SK-N-SH (cell line): ENCODE data around the gene RNF166. TPM values are rescaled to one million over a fixed set of nuclear protein-coding genes. Genes with fewer than 3 reads are reported as not detected.

ENCODE experiments used
- CTCF ChIA-PET: fragments of 300-600, 350-600 bp; formaldehyde crosslinking; extraction: SDS; loops from one replicate; lab custom pipeline; 2021; lab: Yijun Ruan, JAX
- POLR2A ChIA-PET: fragments of 350-600 bp; sonication (Branson Sonifier 250); formaldehyde crosslinking; extraction: SDS; loops from one replicate; lab custom pipeline; 2020; ENCODE audit warnings: antibody characterized with exemption, inconsistent platforms; lab: Yijun Ruan, JAX
- DNase-seq: peaks from one replicate; pipeline ENCODE4 v3.0.0; 2012
- H2AFZ ChIP-seq: fragments of 200-600 bp; sonication (generic); 2 replicates; pipeline ENCODE4 v1.8.1; 2016; ENCODE audit warnings: antibody characterized with exemption, mild to moderate bottlenecking, low read depth
- H3F3A ChIP-seq: fragments of 200-600 bp; sonication (generic); replicated peaks from 2 replicates; pipeline ENCODE3; 2016; ENCODE audit warnings: antibody characterized with exemption, mild to moderate bottlenecking; ENCODE audit not compliant: insufficient read depth
- H3K27ac ChIP-seq, 2 experiments: fragments of 200-500 bp in 1 of 2; fragments of 200-600 bp in 1 of 2; sonication (Bioruptor generic) in 1 of 2; sonication (generic), shearing (Covaris generic) in 1 of 2; 2 replicates each; pipeline versions ENCODE4 v1.5.1 to v1.6.1; 2014 to 2016; ENCODE audit warnings: low read depth in 2 of 2, inconsistent platforms in 1 of 2, low read length in 1 of 2, mild to moderate bottlenecking in 1 of 2, mixed read lengths in 1 of 2
- H3K27me3 ChIP-seq: fragments of 200-600 bp; sonication (generic), shearing (Covaris generic); 2 replicates; pipeline ENCODE4 v1.6.1; 2016; ENCODE audit warnings: mixed run types; ENCODE audit not compliant: insufficient read depth
- H3K36me3 ChIP-seq, 2 experiments: fragments of 200-500 bp in 1 of 2; fragments of 200-600 bp in 1 of 2; sonication (Bioruptor generic) in 1 of 2; sonication (generic) in 1 of 2; replicated peaks in 1 of 2; 2 replicates each; pipeline versions ENCODE3 to v1.5.1; 2014 to 2016; ENCODE audit warnings: low read length in 1 of 2, mild to moderate bottlenecking in 1 of 2; ENCODE audit not compliant: insufficient read depth in 2 of 2, control insufficient read depth in 1 of 2
- H3K4me1 ChIP-seq, 2 experiments: fragments of 200-500 bp in 1 of 2; fragments of 200-600 bp in 1 of 2; sonication (Bioruptor generic) in 1 of 2; sonication (generic), shearing (Covaris generic) in 1 of 2; 2 replicates each; pipeline versions ENCODE4 v1.5.1 to v1.6.1; 2014 to 2016; ENCODE audit warnings: low read depth in 1 of 2, low read length in 1 of 2, mixed run types in 1 of 2; ENCODE audit not compliant: insufficient read depth in 2 of 2, control insufficient read depth in 1 of 2
- H3K4me2 ChIP-seq: fragments of 200-600 bp; sonication (generic), shearing (Covaris generic); 2 replicates; pipeline ENCODE4 v1.6.1; 2017; ENCODE audit warnings: mixed run types
- H3K4me3 ChIP-seq, 2 experiments: fragments of 200-500 bp in 1 of 2; fragments of 200-600 bp in 1 of 2; sonication (Bioruptor generic) in 1 of 2; sonication (generic), shearing (Covaris generic) in 1 of 2; 2 replicates each; pipeline versions ENCODE4 v1.5.1 to v1.8.1; 2014 to 2016; ENCODE audit warnings: low read depth in 2 of 2, inconsistent platforms in 1 of 2, low read length in 1 of 2, mild to moderate bottlenecking in 1 of 2, mixed read lengths in 1 of 2, moderate library complexity in 1 of 2
- H3K79me2 ChIP-seq: fragments of 200-600 bp; sonication (generic); 2 replicates; pipeline ENCODE4 v1.8.1; 2017; ENCODE audit warnings: mild to moderate bottlenecking; ENCODE audit not compliant: insufficient read depth
- H3K9ac ChIP-seq: fragments of 200-600 bp; sonication (generic); 2 replicates; pipeline ENCODE4 v1.6.1; 2017; ENCODE audit warnings: mixed run types
- H3K9me2 ChIP-seq: fragments of 200-600 bp; sonication (generic); 2 replicates; pipeline ENCODE4 v1.6.1; 2017; ENCODE audit warnings: mixed run types
- H3K9me3 ChIP-seq: fragments of 200-600 bp; sonication (generic); 2 replicates; pipeline ENCODE4 v1.6.1; 2017; ENCODE audit warnings: mixed run types, mild to moderate bottlenecking, moderate library complexity
- H4K20me1 ChIP-seq: fragments of 200-600 bp; sonication (generic); 2 replicates; pipeline ENCODE4 v1.6.1; 2017; ENCODE audit warnings: mild to moderate bottlenecking, mixed run types; ENCODE audit not compliant: insufficient read depth
- CHD2 ChIP-seq: fragments of 150-350 bp; IDR thresholded peaks from 2 replicates; pipeline ENCODE4 v1.6.1; 2018; ENCODE audit warnings: low read length; ENCODE audit not compliant: partially characterized antibody
- EZH2phosphoT487 ChIP-seq: fragments of 200-600 bp; sonication (generic); IDR thresholded peaks from 2 replicates; pipeline ENCODE4 v1.6.1; 2017; ENCODE audit warnings: low read depth, mixed run types, mild to moderate bottlenecking, antibody characterized with exemption, moderate library complexity, borderline replicate concordance
- IRF3 ChIP-seq: fragments of 150-350 bp; IDR thresholded peaks from 2 replicates; pipeline ENCODE4 v1.6.1; 2016; ENCODE audit warnings: mild to moderate bottlenecking, low read depth, low read length
- JUND ChIP-seq: IDR thresholded peaks from 2 replicates; pipeline ENCODE4 v1.4.0; 2012
- MEF2A ChIP-seq: IDR thresholded peaks from 2 replicates; pipeline ENCODE4 v1.4.0; 2012; ENCODE audit warnings: low read depth, borderline replicate concordance
- MXI1 ChIP-seq: IDR thresholded peaks from 2 replicates; pipeline ENCODE4 v1.6.1; 2012; ENCODE audit warnings: mild to moderate bottlenecking, low read depth, low read length, improper control_type of control experiment
- RAD21 ChIP-seq: IDR thresholded peaks from 2 replicates; pipeline ENCODE4 v1.6.1; 2012; ENCODE audit warnings: mild to moderate bottlenecking, low read length
- RCOR1 ChIP-seq: fragments of 150-350 bp; IDR thresholded peaks from 2 replicates; pipeline ENCODE4 v1.6.1; 2017; ENCODE audit warnings: antibody characterized with exemption, low read length
- SIN3A ChIP-seq: IDR thresholded peaks from 2 replicates; pipeline ENCODE4 v1.6.1; 2012; ENCODE audit warnings: low read depth, mild to moderate bottlenecking, low read length, moderate library complexity, borderline replicate concordance
- SMC3 ChIP-seq: IDR thresholded peaks from 2 replicates; pipeline ENCODE4 v1.6.1; 2012; ENCODE audit warnings: low read depth, low read length, improper control_type of control experiment
- TAF1 ChIP-seq: IDR thresholded peaks from 2 replicates; pipeline ENCODE4 v1.6.1; 2012; ENCODE audit warnings: low read depth, mild to moderate bottlenecking, low read length, moderate library complexity, borderline replicate concordance
- whole genome bisulfite sequencing: methylation state at CpG from one replicate; pipeline ENCODE4 v1.1.6; 2017; ENCODE audit warnings: low lambda C conversion rate; 5-methylcytosine and 5-hydroxymethylcytosine counted together
- polyA plus RNA-seq, 3 experiments: library from polyadenylated mRNA; depleted of rRNA; stranded (reverse); fragments of >200 nt; gene quantifications; 2 replicates each; pipeline ENCODE4 v1.2.3, GENCODE V29; 2012
- TF ChIP-seq, protein P1 (sequence below): IDR thresholded peaks from 2 replicates; pipeline ENCODE4 v1.6.1; 2012; ENCODE audit warnings: mild to moderate bottlenecking, low read depth, low read length, moderate library complexity
- TF ChIP-seq, protein P2 (sequence below): IDR thresholded peaks from 2 replicates; pipeline ENCODE4 v1.4.0; 2012; ENCODE audit warnings: low read depth, borderline replicate concordance
- TF ChIP-seq, protein P3 (sequence below): fragments of 200-600 bp; sonication (generic); IDR thresholded peaks from 2 replicates; pipeline ENCODE4 v1.6.1; 2017; ENCODE audit warnings: antibody characterized with exemption, mild to moderate bottlenecking, moderate library complexity

The RNF166 gene
- polyA plus RNA-seq, 1 of the 3 experiments (the other 2 are of a cell fraction), result 17.2 TPM

DNA sequence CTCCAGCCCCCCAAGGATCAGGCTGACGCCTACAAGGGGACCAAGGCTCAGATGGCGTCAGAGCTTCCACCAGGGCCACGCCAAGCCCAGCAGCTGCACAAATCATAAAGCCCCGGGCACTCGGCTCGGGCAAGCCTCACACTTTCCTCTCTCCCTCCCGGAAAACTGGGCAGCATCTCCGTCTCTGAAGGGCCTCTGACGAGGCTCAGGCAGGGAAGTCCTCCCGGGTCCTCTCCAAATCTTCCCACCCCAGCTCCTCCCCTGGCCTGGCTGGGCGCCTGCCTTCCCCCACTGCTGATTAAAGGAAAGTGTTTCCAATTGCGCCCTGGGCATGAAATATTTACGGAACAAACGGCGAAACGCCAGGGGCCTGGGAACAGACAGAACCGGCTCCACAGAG is 40.3 kb upstream of the RNF166 start (continued):
- TF ChIP-seq, protein P1, sequence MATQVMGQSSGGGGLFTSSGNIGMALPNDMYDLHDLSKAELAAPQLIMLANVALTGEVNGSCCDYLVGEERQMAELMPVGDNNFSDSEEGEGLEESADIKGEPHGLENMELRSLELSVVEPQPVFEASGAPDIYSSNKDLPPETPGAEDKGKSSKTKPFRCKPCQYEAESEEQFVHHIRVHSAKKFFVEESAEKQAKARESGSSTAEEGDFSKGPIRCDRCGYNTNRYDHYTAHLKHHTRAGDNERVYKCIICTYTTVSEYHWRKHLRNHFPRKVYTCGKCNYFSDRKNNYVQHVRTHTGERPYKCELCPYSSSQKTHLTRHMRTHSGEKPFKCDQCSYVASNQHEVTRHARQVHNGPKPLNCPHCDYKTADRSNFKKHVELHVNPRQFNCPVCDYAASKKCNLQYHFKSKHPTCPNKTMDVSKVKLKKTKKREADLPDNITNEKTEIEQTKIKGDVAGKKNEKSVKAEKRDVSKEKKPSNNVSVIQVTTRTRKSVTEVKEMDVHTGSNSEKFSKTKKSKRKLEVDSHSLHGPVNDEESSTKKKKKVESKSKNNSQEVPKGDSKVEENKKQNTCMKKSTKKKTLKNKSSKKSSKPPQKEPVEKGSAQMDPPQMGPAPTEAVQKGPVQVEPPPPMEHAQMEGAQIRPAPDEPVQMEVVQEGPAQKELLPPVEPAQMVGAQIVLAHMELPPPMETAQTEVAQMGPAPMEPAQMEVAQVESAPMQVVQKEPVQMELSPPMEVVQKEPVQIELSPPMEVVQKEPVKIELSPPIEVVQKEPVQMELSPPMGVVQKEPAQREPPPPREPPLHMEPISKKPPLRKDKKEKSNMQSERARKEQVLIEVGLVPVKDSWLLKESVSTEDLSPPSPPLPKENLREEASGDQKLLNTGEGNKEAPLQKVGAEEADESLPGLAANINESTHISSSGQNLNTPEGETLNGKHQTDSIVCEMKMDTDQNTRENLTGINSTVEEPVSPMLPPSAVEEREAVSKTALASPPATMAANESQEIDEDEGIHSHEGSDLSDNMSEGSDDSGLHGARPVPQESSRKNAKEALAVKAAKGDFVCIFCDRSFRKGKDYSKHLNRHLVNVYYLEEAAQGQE, result no peak
- TF ChIP-seq EZH2phosphoT487, result no peak
- TF ChIP-seq MXI1, result no peak
- TF ChIP-seq, protein P2, sequence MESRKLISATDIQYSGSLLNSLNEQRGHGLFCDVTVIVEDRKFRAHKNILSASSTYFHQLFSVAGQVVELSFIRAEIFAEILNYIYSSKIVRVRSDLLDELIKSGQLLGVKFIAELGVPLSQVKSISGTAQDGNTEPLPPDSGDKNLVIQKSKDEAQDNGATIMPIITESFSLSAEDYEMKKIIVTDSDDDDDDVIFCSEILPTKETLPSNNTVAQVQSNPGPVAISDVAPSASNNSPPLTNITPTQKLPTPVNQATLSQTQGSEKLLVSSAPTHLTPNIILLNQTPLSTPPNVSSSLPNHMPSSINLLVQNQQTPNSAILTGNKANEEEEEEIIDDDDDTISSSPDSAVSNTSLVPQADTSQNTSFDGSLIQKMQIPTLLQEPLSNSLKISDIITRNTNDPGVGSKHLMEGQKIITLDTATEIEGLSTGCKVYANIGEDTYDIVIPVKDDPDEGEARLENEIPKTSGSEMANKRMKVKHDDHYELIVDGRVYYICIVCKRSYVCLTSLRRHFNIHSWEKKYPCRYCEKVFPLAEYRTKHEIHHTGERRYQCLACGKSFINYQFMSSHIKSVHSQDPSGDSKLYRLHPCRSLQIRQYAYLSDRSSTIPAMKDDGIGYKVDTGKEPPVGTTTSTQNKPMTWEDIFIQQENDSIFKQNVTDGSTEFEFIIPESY, result no peak
- TF ChIP-seq RAD21, result no peak
- TF ChIP-seq CHD2, result no peak
- TF ChIP-seq MEF2A, result no peak

- H3K79me2 ChIP-seq, result peaks cover 51% of the 10 kb centered on the region
- TF ChIP-seq, protein P2, result no peak
- TF ChIP-seq SIN3A (no peak), SMC3 (no peak), EZH2phosphoT487 (no peak), IRF3 (no peak), RCOR1 (no peak), JUND (no peak), TAF1 (no peak)
- TF ChIP-seq, protein P3, sequence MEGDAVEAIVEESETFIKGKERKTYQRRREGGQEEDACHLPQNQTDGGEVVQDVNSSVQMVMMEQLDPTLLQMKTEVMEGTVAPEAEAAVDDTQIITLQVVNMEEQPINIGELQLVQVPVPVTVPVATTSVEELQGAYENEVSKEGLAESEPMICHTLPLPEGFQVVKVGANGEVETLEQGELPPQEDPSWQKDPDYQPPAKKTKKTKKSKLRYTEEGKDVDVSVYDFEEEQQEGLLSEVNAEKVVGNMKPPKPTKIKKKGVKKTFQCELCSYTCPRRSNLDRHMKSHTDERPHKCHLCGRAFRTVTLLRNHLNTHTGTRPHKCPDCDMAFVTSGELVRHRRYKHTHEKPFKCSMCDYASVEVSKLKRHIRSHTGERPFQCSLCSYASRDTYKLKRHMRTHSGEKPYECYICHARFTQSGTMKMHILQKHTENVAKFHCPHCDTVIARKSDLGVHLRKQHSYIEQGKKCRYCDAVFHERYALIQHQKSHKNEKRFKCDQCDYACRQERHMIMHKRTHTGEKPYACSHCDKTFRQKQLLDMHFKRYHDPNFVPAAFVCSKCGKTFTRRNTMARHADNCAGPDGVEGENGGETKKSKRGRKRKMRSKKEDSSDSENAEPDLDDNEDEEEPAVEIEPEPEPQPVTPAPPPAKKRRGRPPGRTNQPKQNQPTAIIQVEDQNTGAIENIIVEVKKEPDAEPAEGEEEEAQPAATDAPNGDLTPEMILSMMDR, result no peak
Measured at GRCh38 chr16:88744577-88745521, 38.6 kb upstream of the RNF166 start.

More at GRCh38 chr16:88744577-88745521, 38.6 kb upstream of the RNF166 start:
- Histone ChIP-seq H3F3A (peaks cover 4% of the 10 kb centered on the region), H3K9ac (no peak overlapping the region), H2AFZ (no peak overlapping the region), H4K20me1 (peaks cover 31% of the 10 kb centered on the region), H3K4me2 (no peak overlapping the region), H3K9me2 (no peaks in the 10 kb centered on the region), H3K4me3 (no peak overlapping the region), H3K9me3 (no peaks in the 10 kb centered on the region), H3K27ac (no peak overlapping the region), H3K36me3 (peaks cover 0 to 18% of the 10 kb centered on the region in 2 experiments), H3K27me3 (no peaks in the 10 kb centered on the region), H3K4me1 (peaks cover 0 to 3% of the 10 kb centered on the region in 2 experiments; a peak in 1 of 4 replicates)
- ChIA-PET POLR2A (interaction anchor here (1.2 kb wide), 1 partner anchor 55 kb away, joined by 3 read pairs; no protein-coding TSS in a partner anchor), CTCF (interaction anchor here (1.0 to 30.9 kb wide), 6 partner anchors 4 to 423 kb away, joined by 3 to 540 read pairs (median 25); partner anchors contain the start of gene PIEZO1)
- 91% methylated on average over 28 of the region's 39 CpGs for WGBS
- no peak for DNase-seq
